Medulla oblongata (tissue), 1 donor: ENCODE results near the gene C2orf72.

Experiments
- DNase-seq: peaks from one replicate; pipeline ENCODE4 v3.0.0-alpha.2; 2015; ENCODE audit errors: extremely low spot score

The C2orf72 gene

GRCh38 chr2:231069379-231070054 lies 32.2 kb downstream of the C2orf72 start:
- DNase-seq: no peak

- DNase-seq: no peak
Measured at GRCh38 chr2:231084565-231084964, 47.2 kb downstream of the C2orf72 start.

GRCh38 chr2:231088754-231089153 lies 51.4 kb downstream of the C2orf72 start:
- no peak for DNase-seq

DNA sequence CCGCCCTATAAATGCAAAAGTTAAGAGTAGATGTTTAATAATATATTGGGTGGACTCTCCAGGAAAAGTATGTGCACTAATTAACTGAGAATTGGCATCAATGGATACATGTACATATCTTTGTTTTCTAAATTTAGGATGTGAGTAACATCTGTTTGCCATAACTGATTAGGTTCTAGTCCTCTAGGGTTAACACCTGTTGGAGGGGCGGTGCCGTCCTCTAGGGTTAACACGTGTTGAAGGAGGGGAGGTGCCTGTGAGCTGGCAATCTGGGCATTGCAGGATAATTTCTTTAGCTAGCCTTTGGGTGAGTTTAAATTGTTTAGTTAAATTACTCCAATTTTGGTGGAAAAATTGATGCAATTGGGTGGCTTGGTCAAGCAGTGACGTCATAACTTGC lies 56.6 kb downstream of the C2orf72 start:
- no peak for DNase-seq

DNA sequence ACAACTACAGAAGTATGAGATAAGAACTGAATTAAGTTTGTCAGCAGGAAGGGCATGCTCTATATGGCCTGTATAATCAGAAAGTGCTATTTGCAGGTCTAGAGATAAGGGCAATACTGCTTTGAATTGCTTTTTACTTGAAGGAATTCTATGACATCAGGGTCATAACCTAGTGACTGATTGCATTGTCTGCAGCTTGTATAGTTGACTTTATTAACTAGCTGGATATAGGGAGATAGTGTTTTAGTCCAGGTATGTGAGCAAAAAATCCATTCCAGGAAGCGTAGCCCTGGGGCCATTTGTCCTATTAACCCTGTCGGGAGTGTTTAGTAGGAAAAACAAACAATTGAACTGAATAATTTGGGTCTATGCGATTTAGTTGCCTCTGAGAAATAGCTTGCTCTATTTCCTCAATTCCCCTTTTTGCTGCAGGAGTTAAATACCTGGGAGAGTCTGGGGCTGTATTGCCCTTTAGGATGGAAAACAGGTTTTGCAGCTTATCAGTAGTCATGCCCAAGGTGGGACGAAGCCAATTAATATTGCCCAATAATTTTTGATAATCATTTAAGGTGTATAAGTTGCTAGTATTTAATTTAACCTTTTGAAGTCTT lies 57.5 kb downstream of the C2orf72 start:
- no peak for DNase-seq
